Keratinocyte (primary cell): ENCODE results near the gene ZNF451. TPM values are rescaled to one million over a fixed set of nuclear protein-coding genes. Genes with fewer than 3 reads are reported as not detected.

Experiments
- DNase-seq: peaks from one replicate; pipeline ENCODE4 v3.0.0-alpha.2; 2011; ENCODE audit warnings: low read depth, missing footprints, low spot score
- FAIRE-seq: peaks from 2 replicates; lab custom pipeline; 2011; peaks lifted over from hg19 to GRCh38; lab: Jason Lieb, UNC
- H2AFZ ChIP-seq: 2 replicates; pipeline ENCODE4 v1.6.0; 2012; ENCODE audit warnings: low read length, control low read depth, inconsistent platforms; ENCODE audit not compliant: control insufficient read depth
- H3K27ac ChIP-seq: 2 replicates; pipeline ENCODE4 v1.5.1; 2011; ENCODE audit warnings: low read length; ENCODE audit not compliant: control insufficient read depth, insufficient read depth
- H3K27me3 ChIP-seq: 3 replicates; pipeline ENCODE4 v1.6.0; 2011; ENCODE audit warnings: low read length; ENCODE audit not compliant: control insufficient read depth, insufficient read depth; ENCODE audit errors: extremely low read depth
- H3K36me3 ChIP-seq, 2 experiments: 2 replicates in 1 of 2; 3 replicates in 1 of 2; pipeline ENCODE4 v1.5.1; 2011; ENCODE audit warnings: low read length in 2 of 2, mild to moderate bottlenecking in 1 of 2; ENCODE audit not compliant: control insufficient read depth in 2 of 2, insufficient read depth in 2 of 2; ENCODE audit errors: extremely low read depth in 1 of 2
- H3K4me1 ChIP-seq: 3 replicates; pipeline ENCODE4 v1.5.1; 2011; ENCODE audit warnings: low read length; ENCODE audit not compliant: control insufficient read depth, insufficient read depth; ENCODE audit errors: extremely low read depth
- H3K4me2 ChIP-seq: 3 replicates; pipeline ENCODE4 v1.6.0; 2011; ENCODE audit warnings: low read depth, low read length; ENCODE audit not compliant: control insufficient read depth, insufficient read depth; ENCODE audit errors: extremely low read depth
- H3K4me3 ChIP-seq, 3 experiments: fragments of 200-600 bp in 1 of 3; sonication (generic) in 1 of 3; 2 replicates in 2 of 3; 3 replicates in 1 of 3; pipeline ENCODE4 v1.5.1; 2011 to 2016; ENCODE audit warnings: low read length in 3 of 3, mild to moderate bottlenecking in 3 of 3, control low read depth in 2 of 3, inconsistent platforms in 1 of 3, low read depth in 1 of 3, mixed read lengths in 1 of 3, mixed run types in 1 of 3, moderate library complexity in 1 of 3; ENCODE audit not compliant: control insufficient read depth in 2 of 3, insufficient read depth in 2 of 3; ENCODE audit errors: extremely low read depth in 1 of 3
- H3K79me2 ChIP-seq: 2 replicates; pipeline ENCODE4 v1.6.0; 2012; ENCODE audit warnings: low read length; ENCODE audit not compliant: control insufficient read depth, insufficient read depth
- H3K9ac ChIP-seq: 3 replicates; pipeline ENCODE4 v1.6.0; 2011; ENCODE audit warnings: low read length; ENCODE audit not compliant: control insufficient read depth, insufficient read depth; ENCODE audit errors: extremely low read depth
- H3K9me1 ChIP-seq: 3 replicates; pipeline ENCODE4 v1.6.0; 2011; ENCODE audit warnings: low read length; ENCODE audit not compliant: control insufficient read depth, insufficient read depth; ENCODE audit errors: extremely low read depth
- H3K9me3 ChIP-seq: 2 replicates; pipeline ENCODE4 v1.5.1; 2012; ENCODE audit warnings: low read depth, low read length; ENCODE audit not compliant: control insufficient read depth
- H4K20me1 ChIP-seq: 3 replicates; pipeline ENCODE4 v1.6.0; 2011; ENCODE audit warnings: low read length; ENCODE audit not compliant: control insufficient read depth, insufficient read depth; ENCODE audit errors: extremely low read depth
- EZH2 ChIP-seq: IDR thresholded peaks from one replicate; pipeline ENCODE4 v1.6.1; 2012; ENCODE audit warnings: inconsistent platforms, mild to moderate bottlenecking, low read length, moderate library complexity
- dilution Hi-C: fragments of 300-500 bp; cut with MboI; formaldehyde crosslinking; loops from one replicate; pipeline ENCODE4 v1.7.0; 2020; ENCODE audit warnings: low sequenced_read_pairs; ENCODE audit not compliant: extremely low pct_ligation_motif_present
- polyA plus RNA-seq, 5 experiments: library from polyadenylated mRNA; depleted of rRNA in 3 of 5; stranded (reverse) in 3 of 5; stranded (forward) in 1 of 5; unstranded in 1 of 5; fragments of >200 nt; gene quantifications; 1 replicate in 1 of 5; 2 replicates in 3 of 5; 3 replicates in 1 of 5; pipeline versions ENCODE4 v1.2.1 to v1.2.3, GENCODE V29; 2011 to 2012; ENCODE audit warnings: missing spikeins in 2 of 5, low read depth in 1 of 5, low replicate concordance in 1 of 5
- TF ChIP-seq, protein P1 (sequence below), 3 experiments: IDR thresholded peaks in 1 of 3; conservative IDR thresholded peaks in 1 of 3; optimal IDR thresholded peaks in 1 of 3; 2 replicates in 2 of 3; 3 replicates in 1 of 3; pipeline versions ENCODE3 to v1.5.1; 2011; ENCODE audit warnings: low read length in 3 of 3, mild to moderate bottlenecking in 3 of 3, moderate library complexity in 2 of 3, control low read depth in 1 of 3, inconsistent platforms in 1 of 3; ENCODE audit not compliant: insufficient read depth in 2 of 3; ENCODE audit errors: extremely low read depth in 1 of 3

The ZNF451 gene
- polyA plus RNA-seq, 1 donor (not counting 4 experiments of a cell fraction or from before 2014, with no cell fraction given): 32.1 TPM

DNA sequence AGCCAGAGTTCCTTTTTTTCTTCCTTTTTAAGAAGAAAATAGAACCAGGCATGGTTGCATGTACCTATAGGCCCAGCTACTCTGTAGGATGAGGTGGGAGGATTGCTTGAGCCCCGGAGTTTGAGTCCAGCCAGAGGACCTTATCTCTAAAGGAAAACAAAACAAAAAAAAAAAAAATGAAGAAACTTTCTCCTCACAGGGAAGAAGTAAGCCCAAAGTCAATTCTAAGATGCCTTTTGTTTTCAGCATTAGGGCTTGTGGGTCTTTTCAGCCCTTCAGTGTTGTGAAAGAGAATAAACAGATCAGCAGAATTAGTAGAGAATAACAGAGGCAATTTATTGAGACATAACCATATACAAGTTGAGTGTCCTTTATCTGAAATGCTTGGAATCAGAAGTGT, 26.8 kb downstream of the ZNF451 start:
- DNase-seq (no peak), FAIRE-seq (no peak)
- Histone ChIP-seq H3K27ac (no peak overlapping the region), H3K4me2 (no peak overlapping the region), H3K27me3 (no peaks in the 10 kb centered on the region), H3K9ac (no peak overlapping the region), H3K9me1 (no peaks in the 10 kb centered on the region), H3K4me3 (no peak overlapping the region), H3K36me3 (no peaks in the 10 kb centered on the region), H3K9me3 (no peaks in the 10 kb centered on the region), H3K79me2 (peaks cover 32% of the 10 kb centered on the region), H2AFZ (no peak overlapping the region), H4K20me1 (no peaks in the 10 kb centered on the region), H3K4me1 (no peaks in the 10 kb centered on the region)
- TF ChIP-seq EZH2: no peak
- dilution Hi-C loops: no loop called here

DNA sequence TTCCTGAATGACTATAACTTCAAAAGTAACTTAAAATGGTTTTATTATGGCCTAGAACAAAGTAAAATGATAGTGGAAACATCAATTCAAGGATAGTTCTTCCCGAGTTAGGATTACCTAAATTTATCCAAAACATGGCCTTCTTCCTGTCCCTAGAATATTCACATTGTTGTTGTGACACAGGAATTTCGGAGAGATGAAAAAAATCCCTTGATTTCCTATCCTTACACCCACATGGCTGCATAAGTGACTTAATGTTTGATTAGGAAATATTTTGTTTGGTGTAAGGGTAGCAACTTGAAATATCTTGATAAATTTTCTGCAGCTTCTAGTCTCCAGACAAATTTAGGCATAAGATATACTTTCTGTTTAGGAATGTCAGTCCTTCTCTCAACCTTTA, 27.8 kb downstream of the ZNF451 start:
- H3K79me2 ChIP-seq: peaks cover 28% of the 10 kb centered on the region
- no peak for FAIRE-seq
- no peaks in the 10 kb centered on the region for H3K36me3 ChIP-seq

More for the DNA sequence above, 27.8 kb downstream of the ZNF451 start:
- no peak overlapping the region for H3K9ac ChIP-seq
- H4K20me1 ChIP-seq: no peaks in the 10 kb centered on the region
- DNase-seq: no peak
- dilution Hi-C loops: no loop called here
- H3K4me1 ChIP-seq: no peaks in the 10 kb centered on the region
- H3K4me2 ChIP-seq: no peak overlapping the region
- H3K27me3 ChIP-seq: no peaks in the 10 kb centered on the region
- H3K9me1 ChIP-seq: no peaks in the 10 kb centered on the region
- H3K9me3 ChIP-seq: no peaks in the 10 kb centered on the region
- H3K27ac ChIP-seq: no peak overlapping the region
- no peak overlapping the region for H2AFZ ChIP-seq
- no peak for TF ChIP-seq EZH2
- TF ChIP-seq, protein P1, sequence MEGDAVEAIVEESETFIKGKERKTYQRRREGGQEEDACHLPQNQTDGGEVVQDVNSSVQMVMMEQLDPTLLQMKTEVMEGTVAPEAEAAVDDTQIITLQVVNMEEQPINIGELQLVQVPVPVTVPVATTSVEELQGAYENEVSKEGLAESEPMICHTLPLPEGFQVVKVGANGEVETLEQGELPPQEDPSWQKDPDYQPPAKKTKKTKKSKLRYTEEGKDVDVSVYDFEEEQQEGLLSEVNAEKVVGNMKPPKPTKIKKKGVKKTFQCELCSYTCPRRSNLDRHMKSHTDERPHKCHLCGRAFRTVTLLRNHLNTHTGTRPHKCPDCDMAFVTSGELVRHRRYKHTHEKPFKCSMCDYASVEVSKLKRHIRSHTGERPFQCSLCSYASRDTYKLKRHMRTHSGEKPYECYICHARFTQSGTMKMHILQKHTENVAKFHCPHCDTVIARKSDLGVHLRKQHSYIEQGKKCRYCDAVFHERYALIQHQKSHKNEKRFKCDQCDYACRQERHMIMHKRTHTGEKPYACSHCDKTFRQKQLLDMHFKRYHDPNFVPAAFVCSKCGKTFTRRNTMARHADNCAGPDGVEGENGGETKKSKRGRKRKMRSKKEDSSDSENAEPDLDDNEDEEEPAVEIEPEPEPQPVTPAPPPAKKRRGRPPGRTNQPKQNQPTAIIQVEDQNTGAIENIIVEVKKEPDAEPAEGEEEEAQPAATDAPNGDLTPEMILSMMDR (optimal IDR thresholded peaks at IDR 0.05 in 1 of 3, IDR thresholded peaks at IDR 0.05 in 1 of 3, conservative IDR thresholded peaks at IDR 0.05 in 1 of 3; ENCODE audit: extremely low read depth in 1 of 3, insufficient read depth in 2 of 3, low read length in 3 of 3): no peak
- H3K4me3 ChIP-seq: no peak overlapping the region
